Fibroblast of lung (primary cell): ENCODE measurements around the gene SERINC5. TPM values are rescaled to one million over a fixed set of nuclear protein-coding genes. Genes with fewer than 3 reads are reported as not detected.

Source experiments
- DNase-seq, 2 donors: peaks; one replicate each; pipeline versions ENCODE4 v3.0.0 to v3.0.0-alpha.2; 2010; ENCODE audit warnings: low read depth in 2 of 2
- H2AFZ ChIP-seq: 2 replicates; pipeline ENCODE4 v1.5.1; 2012; ENCODE audit warnings: low read length, control low read depth, inconsistent platforms
- H3K27ac ChIP-seq: 2 replicates; pipeline ENCODE4 v1.5.1; 2011; ENCODE audit warnings: low read length, control low read depth; ENCODE audit not compliant: insufficient read depth
- H3K27me3 ChIP-seq: 2 replicates; pipeline ENCODE4 v1.5.1; 2011; ENCODE audit warnings: mild to moderate bottlenecking, low read length; ENCODE audit not compliant: control insufficient read depth, insufficient read depth
- H3K36me3 ChIP-seq: 2 replicates; pipeline ENCODE4 v1.5.1; 2011; ENCODE audit warnings: low read length; ENCODE audit not compliant: control insufficient read depth, insufficient read depth
- H3K4me1 ChIP-seq: 2 replicates; pipeline ENCODE4 v1.5.1; 2011; ENCODE audit warnings: low read length; ENCODE audit not compliant: control insufficient read depth, insufficient read depth; ENCODE audit errors: extremely low read depth
- H3K4me2 ChIP-seq: 2 replicates; pipeline ENCODE4 v1.5.1; 2011; ENCODE audit warnings: low read length, control low read depth; ENCODE audit not compliant: insufficient read depth; ENCODE audit errors: extremely low read depth
- H3K4me3 ChIP-seq, 4 experiments: fragments of 200-600 bp in 1 of 4; sonication (generic) in 1 of 4; replicated peaks in 1 of 4; 2 replicates each; pipeline ENCODE4 v1.5.1; 2011 to 2016; ENCODE audit warnings: low read length in 4 of 4, low read depth in 3 of 4, mild to moderate bottlenecking in 3 of 4, control low read depth in 2 of 4, inconsistent platforms in 1 of 4, mixed read lengths in 1 of 4; ENCODE audit not compliant: insufficient read depth in 1 of 4; ENCODE audit errors: control extremely low read depth in 1 of 4
- H3K79me2 ChIP-seq: 2 replicates; pipeline ENCODE4 v1.5.1; 2012; ENCODE audit warnings: mild to moderate bottlenecking, low read length, inconsistent platforms; ENCODE audit not compliant: control insufficient read depth, insufficient read depth
- H3K9ac ChIP-seq: 2 replicates; pipeline ENCODE4 v1.5.1; 2011; ENCODE audit warnings: mild to moderate bottlenecking, low read length, control low read depth; ENCODE audit not compliant: insufficient read depth
- H3K9me3 ChIP-seq: 2 replicates; pipeline ENCODE4 v1.5.1; 2012; ENCODE audit warnings: low read depth, low read length; ENCODE audit not compliant: control insufficient read depth, insufficient read depth
- H4K20me1 ChIP-seq: 2 replicates; pipeline ENCODE4 v1.5.1; 2011; ENCODE audit warnings: low read length; ENCODE audit not compliant: control insufficient read depth, insufficient read depth; ENCODE audit errors: extremely low read depth
- EZH2 ChIP-seq: IDR thresholded peaks from 2 replicates; pipeline ENCODE4 v1.5.1; 2012; ENCODE audit warnings: low read length, control low read depth, mild to moderate bottlenecking; ENCODE audit errors: missing control alignments
- polyA plus RNA-seq, 2 donors: library from polyadenylated mRNA; depleted of rRNA in 1 of 2; stranded (reverse) in 1 of 2; unstranded in 1 of 2; fragments of >200 nt; gene quantifications; 2 replicates each; pipeline ENCODE4 v1.2.1, GENCODE V29; 2011 to 2012; ENCODE audit warnings: missing spikeins in 1 of 2
- total RNA-seq: library from RNA; depleted of rRNA; stranded (reverse); fragments of >200 nt; gene quantifications from 2 replicates; pipeline ENCODE4 v1.2.1, GENCODE V29; 2014
- TF ChIP-seq, protein P1 (sequence below), 2 donors: IDR thresholded peaks in 1 of 2; conservative IDR thresholded peaks in 1 of 2; 1 replicate in 1 of 2; 2 replicates in 1 of 2; pipeline ENCODE4 v1.5.1; 2011 to 2012; ENCODE audit warnings: low read length in 2 of 2, control low read depth in 1 of 2, inconsistent platforms in 1 of 2, low read depth in 1 of 2, mild to moderate bottlenecking in 1 of 2

The SERINC5 gene
- total and polyA plus RNA-seq, 2 donors (not counting 1 experiment from before 2014, with no cell fraction given), result 9.5 to 10.9 TPM

DNA sequence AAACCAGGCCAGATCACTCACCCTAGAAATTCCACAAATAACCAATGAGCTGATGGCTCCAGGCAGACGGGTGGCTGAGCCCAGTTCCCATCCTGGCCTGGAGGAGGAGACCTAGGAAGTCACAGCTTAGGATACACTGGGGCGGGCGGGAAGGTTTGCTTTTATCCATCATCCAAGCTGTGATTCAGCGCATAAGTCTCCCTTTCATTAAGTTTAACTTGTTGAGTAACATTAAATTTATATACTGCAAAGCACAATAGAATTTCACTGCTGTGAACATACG, 165.0 kb downstream of the SERINC5 start:
- no peaks in the 10 kb centered on the region for H3K79me2 ChIP-seq
- DNase-seq, result no peak
- no peaks in the 10 kb centered on the region for H3K4me1 ChIP-seq
- H3K9me3 ChIP-seq, result no peaks in the 10 kb centered on the region
- H3K4me2 ChIP-seq, result no peak overlapping the region
- H3K27me3 ChIP-seq, result no peaks in the 10 kb centered on the region
- H3K9ac ChIP-seq, result no peak overlapping the region
- H3K27ac ChIP-seq, result no peak overlapping the region
- H4K20me1 ChIP-seq, result no peaks in the 10 kb centered on the region
- H3K4me3 ChIP-seq, result no peak overlapping the region
- H2AFZ ChIP-seq, result no peak overlapping the region
- no peaks in the 10 kb centered on the region for H3K36me3 ChIP-seq
- no peak for TF ChIP-seq EZH2
- TF ChIP-seq, protein P1, sequence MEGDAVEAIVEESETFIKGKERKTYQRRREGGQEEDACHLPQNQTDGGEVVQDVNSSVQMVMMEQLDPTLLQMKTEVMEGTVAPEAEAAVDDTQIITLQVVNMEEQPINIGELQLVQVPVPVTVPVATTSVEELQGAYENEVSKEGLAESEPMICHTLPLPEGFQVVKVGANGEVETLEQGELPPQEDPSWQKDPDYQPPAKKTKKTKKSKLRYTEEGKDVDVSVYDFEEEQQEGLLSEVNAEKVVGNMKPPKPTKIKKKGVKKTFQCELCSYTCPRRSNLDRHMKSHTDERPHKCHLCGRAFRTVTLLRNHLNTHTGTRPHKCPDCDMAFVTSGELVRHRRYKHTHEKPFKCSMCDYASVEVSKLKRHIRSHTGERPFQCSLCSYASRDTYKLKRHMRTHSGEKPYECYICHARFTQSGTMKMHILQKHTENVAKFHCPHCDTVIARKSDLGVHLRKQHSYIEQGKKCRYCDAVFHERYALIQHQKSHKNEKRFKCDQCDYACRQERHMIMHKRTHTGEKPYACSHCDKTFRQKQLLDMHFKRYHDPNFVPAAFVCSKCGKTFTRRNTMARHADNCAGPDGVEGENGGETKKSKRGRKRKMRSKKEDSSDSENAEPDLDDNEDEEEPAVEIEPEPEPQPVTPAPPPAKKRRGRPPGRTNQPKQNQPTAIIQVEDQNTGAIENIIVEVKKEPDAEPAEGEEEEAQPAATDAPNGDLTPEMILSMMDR (conservative IDR thresholded peaks at IDR 0.05 in 1 of 2, IDR thresholded peaks at IDR 0.05 in 1 of 2; ENCODE audit: low read depth in 1 of 2, low read length in 2 of 2), result no peak

DNA sequence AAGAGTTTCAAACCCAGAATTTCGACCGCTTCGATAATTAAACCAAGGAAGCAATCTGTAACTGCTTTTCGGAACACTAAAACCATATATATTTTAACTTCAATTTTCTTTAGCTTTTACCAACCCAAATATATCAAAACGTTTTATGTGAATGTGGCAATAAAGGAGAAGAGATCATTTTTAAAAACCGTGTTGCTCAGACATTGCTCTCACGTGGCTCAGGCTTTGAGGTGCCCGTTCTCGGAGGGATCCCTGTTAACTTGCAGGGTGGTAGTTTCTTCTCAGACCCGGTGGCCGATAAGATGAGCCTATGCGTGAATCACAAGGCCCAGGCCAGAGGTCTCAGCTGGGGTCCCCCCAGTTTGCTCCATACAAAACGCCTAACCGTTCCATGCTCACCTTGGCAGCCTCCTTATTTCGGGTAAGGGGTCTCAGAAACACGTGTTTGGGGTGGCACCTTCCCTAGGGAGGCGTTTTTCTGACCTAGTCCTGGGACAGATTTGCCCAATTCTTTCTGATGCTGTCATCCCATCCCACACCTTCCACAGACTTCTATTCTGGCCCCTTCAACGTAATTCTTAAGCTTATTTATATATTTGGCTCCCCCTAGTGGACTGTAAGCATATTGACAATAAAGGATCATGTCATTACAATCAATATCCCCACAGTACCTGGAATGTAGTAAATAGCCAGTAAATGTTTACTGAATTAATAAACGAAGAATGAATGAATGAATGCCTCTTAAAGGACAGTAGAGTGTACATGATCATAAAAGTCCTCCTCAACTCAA, 172.6 kb downstream of the SERINC5 start:
- H3K4me2 ChIP-seq, result peak overlapping the region; percentile 64
- H4K20me1 ChIP-seq, result no peaks in the 10 kb centered on the region
- no peak overlapping the region for H3K9ac ChIP-seq
- no peaks in the 10 kb centered on the region for H3K4me1 ChIP-seq
- peak overlapping the region in 2 of 4 experiments; percentile 24 to 47 for H3K4me3 ChIP-seq
- no peaks in the 10 kb centered on the region for H3K36me3 ChIP-seq
- no peaks in the 10 kb centered on the region for H3K79me2 ChIP-seq
- DNase-seq, result peak; percentile 75 to 76
- H2AFZ ChIP-seq, result peak overlapping the region; percentile 23
- H3K27ac ChIP-seq, result no peak overlapping the region
- no peaks in the 10 kb centered on the region for H3K27me3 ChIP-seq
- no peaks in the 10 kb centered on the region for H3K9me3 ChIP-seq
- TF ChIP-seq, protein P1 (conservative IDR thresholded peaks at IDR 0.05 in 1 of 2, IDR thresholded peaks at IDR 0.05 in 1 of 2; ENCODE audit: low read depth in 1 of 2, low read length in 2 of 2), result peak; percentile 45 to 55
- TF ChIP-seq EZH2, result no peak

- peak; percentile 71 to 77 for DNase-seq
- H3K4me3 ChIP-seq, result peak overlapping the region in 2 of 4 experiments; percentile 24 to 47
- H4K20me1 ChIP-seq, result no peaks in the 10 kb centered on the region
- H3K36me3 ChIP-seq, result no peaks in the 10 kb centered on the region
- no peak overlapping the region for H3K27ac ChIP-seq
- H3K9me3 ChIP-seq, result no peaks in the 10 kb centered on the region
- no peaks in the 10 kb centered on the region for H3K4me1 ChIP-seq
- H3K4me2 ChIP-seq, result no peak overlapping the region
- peak overlapping the region; percentile 2 for H2AFZ ChIP-seq
- no peaks in the 10 kb centered on the region for H3K79me2 ChIP-seq
- H3K27me3 ChIP-seq, result no peaks in the 10 kb centered on the region
- H3K9ac ChIP-seq, result no peak overlapping the region
- no peak for TF ChIP-seq EZH2
- TF ChIP-seq, protein P1 (conservative IDR thresholded peaks at IDR 0.05 in 1 of 2, IDR thresholded peaks at IDR 0.05 in 1 of 2; ENCODE audit: low read depth in 1 of 2, low read length in 2 of 2), result peak; percentile 65 to 83
Observed at GRCh38 chr5:80082731-80083100, 173.1 kb downstream of the SERINC5 start.
